ENCODE measurements around the gene SAYSD1.

SAYSD1 gene

GRCh38 chr6:39056191-39056590 lies 58.8 kb downstream of the SAYSD1 start:
- no peak for DNase-seq

DNA sequence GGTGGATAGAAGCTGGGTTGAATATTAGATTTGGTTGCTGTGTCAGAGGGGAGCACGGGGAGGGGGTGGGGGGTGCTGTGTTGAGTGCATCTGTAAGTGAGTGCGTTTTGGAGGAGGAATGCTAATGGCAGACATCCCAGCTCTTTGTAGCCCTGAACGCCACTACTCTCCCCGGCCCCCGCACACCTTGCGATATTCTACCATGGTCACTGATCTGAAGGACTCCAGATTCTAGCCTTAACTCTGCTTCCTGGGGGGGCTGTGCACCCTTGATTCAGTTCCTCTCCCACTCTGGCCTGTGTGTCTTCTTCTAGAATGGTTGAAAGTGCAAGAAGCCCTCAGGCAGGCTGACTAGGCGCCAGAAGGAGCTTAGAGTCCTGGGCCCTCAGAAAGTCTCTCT lies 59.3 kb downstream of the SAYSD1 start:
- DNase-seq: no peak

- no peak for DNase-seq
Measured at GRCh38 chr6:39054577-39055142, 60.3 kb downstream of the SAYSD1 start.

Data from SIG-M5 (cell line).